OCI-LY7 (cell line): ENCODE data around the gene HPF1. TPM values are rescaled to one million over a fixed set of nuclear protein-coding genes. Genes with fewer than 3 reads are reported as not detected.

Experiments used
- BruUV-seq: library from RNA; stranded (reverse); fragments of 400-500 nt; replicated peaks from 2 replicates; lab custom pipeline; 2021; lab: Mats Ljungman, UMichigan
- CTCF ChIA-PET: fragments of 300-600 bp; sonication (Branson Sonifier 250); formaldehyde crosslinking; loops from one replicate; lab custom pipeline; 2022; ENCODE audit warnings: antibody characterized with exemption; ENCODE audit not compliant: unreplicated experiment; lab: Charles Lee
- POLR2A ChIA-PET: fragments of 300-600 bp; sonication (Branson Sonifier 250); formaldehyde crosslinking; loops from one replicate; lab custom pipeline; 2022; ENCODE audit warnings: antibody characterized with exemption; lab: Charles Lee
- DNase-seq: peaks from one replicate; pipeline ENCODE4 v3.0.0-alpha.2; 2015; ENCODE audit warnings: low spot score
- H2AFZ ChIP-seq: fragments of 200-600 bp; sonication (generic), shearing (Covaris generic); 2 replicates; pipeline ENCODE4 v1.6.1; 2014; ENCODE audit warnings: mild to moderate bottlenecking, antibody characterized with exemption, low read length, moderate library complexity
- H3K27ac ChIP-seq: fragments of 200-600 bp; sonication (generic); 2 replicates; pipeline ENCODE4 v1.5.1; 2014; ENCODE audit warnings: mixed run types, low read depth, mild to moderate bottlenecking, moderate library complexity, low read length, inconsistent platforms; ENCODE audit not compliant: poor library complexity, severe bottlenecking
- H3K36me3 ChIP-seq: fragments of 200-600 bp; sonication (generic); 2 replicates; pipeline ENCODE4 v1.6.1; 2014; ENCODE audit warnings: mild to moderate bottlenecking, antibody characterized with exemption, low read length, moderate library complexity, mixed read lengths; ENCODE audit not compliant: insufficient read depth
- H3K4me1 ChIP-seq: fragments of 200-600 bp; sonication (generic); 2 replicates; pipeline ENCODE4 v1.5.1; 2014; ENCODE audit warnings: mild to moderate bottlenecking, low read length; ENCODE audit not compliant: insufficient read depth, poor library complexity, severe bottlenecking
- H3K4me2 ChIP-seq: fragments of 200-600 bp; sonication (generic); 2 replicates; pipeline ENCODE4 v1.6.1; 2014; ENCODE audit warnings: mild to moderate bottlenecking, low read length
- H3K4me3 ChIP-seq: fragments of 200-600 bp; sonication (generic); 2 replicates; pipeline ENCODE4 v1.5.1; 2014; ENCODE audit warnings: mild to moderate bottlenecking, low read depth, low read length; ENCODE audit not compliant: poor library complexity, severe bottlenecking
- H3K79me2 ChIP-seq: fragments of 200-600 bp; sonication (generic); 2 replicates; pipeline ENCODE4 v1.6.1; 2016; ENCODE audit warnings: low read depth, mild to moderate bottlenecking, low read length, moderate library complexity, mixed read lengths; ENCODE audit not compliant: insufficient read depth
- H3K9me2 ChIP-seq: fragments of 200-600 bp; sonication (generic); 2 replicates; pipeline ENCODE4 v1.6.1; 2016; ENCODE audit warnings: mild to moderate bottlenecking, low read length, mixed read lengths; ENCODE audit not compliant: insufficient read depth
- H3K9me3 ChIP-seq: fragments of 200-600 bp; sonication (generic); 2 replicates; pipeline ENCODE4 v1.6.1; 2014; ENCODE audit warnings: mild to moderate bottlenecking, mixed run types, low read length, mixed read lengths
- H4K20me1 ChIP-seq: fragments of 200-600 bp; sonication (generic); 2 replicates; pipeline ENCODE4 v1.6.1; 2014; ENCODE audit warnings: mild to moderate bottlenecking, antibody characterized with exemption, low read length, moderate library complexity, mixed read lengths; ENCODE audit not compliant: insufficient read depth
- CTCF ChIP-seq: fragments of 200-600 bp; sonication (generic); conservative IDR thresholded peaks from 2 replicates; pipeline ENCODE4 v1.5.1; 2014; ENCODE audit warnings: mild to moderate bottlenecking, antibody characterized with exemption, low read length, moderate library complexity, mixed read lengths
- EZH2phosphoT487 ChIP-seq: fragments of 200-600 bp; sonication (generic); IDR thresholded peaks from 2 replicates; pipeline ENCODE4 v1.6.1; 2018; ENCODE audit warnings: low read depth, borderline replicate concordance, mild to moderate bottlenecking, mixed run types, antibody characterized with exemption, low read length, moderate library complexity, mixed read lengths
- intact Hi-C: fragments of 100-400 bp; cut with micrococcal nuclease; formaldehyde crosslinking; loops from one replicate; pipeline ENCODE4 v1.10.0; 2022; ENCODE audit not compliant: unreplicated experiment
- total RNA-seq, 2 experiments: library from RNA; depleted of rRNA in 1 of 2; stranded (reverse); fragments of >200 nt in 1 of 2; shearing (Covaris generic) in 1 of 2; gene quantifications; 2 replicates each; pipeline ENCODE4 v1.2.3, GENCODE V29; 2014 to 2022

HPF1 gene
- total RNA-seq, 2 experiments from 2014 or later = 11.8 to 29.5 TPM

GRCh38 chr4:169802873-169803272 lies 45.1 kb upstream of the HPF1 start:
- Histone ChIP-seq H3K9me3 (no peaks in the 10 kb centered on the region), H3K27ac (no peak overlapping the region), H2AFZ (no peak overlapping the region), H3K79me2 (no peaks in the 10 kb centered on the region), H3K4me3 (no peak overlapping the region), H3K4me1 (no peaks in the 10 kb centered on the region), H4K20me1 (no peaks in the 10 kb centered on the region), H3K36me3 (no peaks in the 10 kb centered on the region), H3K9me2 (no peaks in the 10 kb centered on the region), H3K4me2 (no peak overlapping the region)
- no TSS peak for BruUV-seq
- CTCF ChIA-PET = no interaction called here
- intact Hi-C loops = no loop called here
- no peak for TF ChIP-seq CTCF
- TF ChIP-seq EZH2phosphoT487 = no peak
- no peak for DNase-seq
- POLR2A ChIA-PET = no interaction called here

- Histone ChIP-seq H3K27ac (no peak overlapping the region), H3K79me2 (no peaks in the 10 kb centered on the region), H3K9me3 (no peaks in the 10 kb centered on the region), H3K4me1 (no peaks in the 10 kb centered on the region), H3K4me2 (no peak overlapping the region), H3K36me3 (no peaks in the 10 kb centered on the region), H2AFZ (no peak overlapping the region), H4K20me1 (no peaks in the 10 kb centered on the region), H3K4me3 (no peak overlapping the region), H3K9me2 (no peaks in the 10 kb centered on the region)
- no TSS peak for BruUV-seq
- TF ChIP-seq EZH2phosphoT487 (no peak), CTCF (no peak)
- CTCF ChIA-PET = no interaction called here
- POLR2A ChIA-PET = no interaction called here
- no peak for DNase-seq
- intact Hi-C loops = no loop called here
Observed at GRCh38 chr4:169800541-169800940, 42.8 kb upstream of the HPF1 start.

GRCh38 chr4:169799260-169799659 lies 41.5 kb upstream of the HPF1 start:
- POLR2A ChIA-PET = no interaction called here
- intact Hi-C loops = no loop called here

More at GRCh38 chr4:169799260-169799659, 41.5 kb upstream of the HPF1 start:
- Histone ChIP-seq H3K4me2 (no peak overlapping the region), H3K36me3 (no peaks in the 10 kb centered on the region), H3K4me1 (no peaks in the 10 kb centered on the region), H2AFZ (no peak overlapping the region), H3K79me2 (no peaks in the 10 kb centered on the region), H3K9me3 (no peaks in the 10 kb centered on the region), H4K20me1 (no peaks in the 10 kb centered on the region), H3K9me2 (no peaks in the 10 kb centered on the region), H3K27ac (no peak overlapping the region), H3K4me3 (no peak overlapping the region)
- DNase-seq = no peak
- no TSS peak for BruUV-seq
- CTCF ChIA-PET = no interaction called here
- TF ChIP-seq CTCF (no peak), EZH2phosphoT487 (no peak)
